ENCODE measurements around the gene CELA2B. TPM values are rescaled to one million over a fixed set of nuclear protein-coding genes. Genes with fewer than 3 reads are reported as not detected.
"Not testable (repeated sequence)": the region's sequence is repeated elsewhere in the genome, so short reads cannot be mapped to it uniquely, and the experiment has no call there.

CELA2B gene
- total and polyA plus RNA-seq, 2 donors (not counting 1 experiment from before 2014, with no cell fraction given), result not detected

GRCh38 chr1:15431571-15431948 is 44.3 kb upstream of the CELA2B start:
- H4K20me1 ChIP-seq (ENCODE audit: control insufficient read depth, extremely low read depth, insufficient read depth, low read length), result no peaks in the 10 kb centered on the region
- H3K27ac ChIP-seq (ENCODE audit: insufficient read depth, low read length), result no peak overlapping the region
- peaks cover 2% of the 10 kb centered on the region for H3K36me3 ChIP-seq (ENCODE audit: control insufficient read depth, insufficient read depth, low read length)
- no peak overlapping the region for H3K4me3 ChIP-seq (replicated peaks in 1 of 4; ENCODE audit: control extremely low read depth in 1 of 4, insufficient read depth in 1 of 4, low read depth in 3 of 4, low read length in 4 of 4)
- no peaks in the 10 kb centered on the region for H3K79me2 ChIP-seq (ENCODE audit: control insufficient read depth, insufficient read depth, low read length)
- H3K9me3 ChIP-seq (ENCODE audit: control insufficient read depth, insufficient read depth, low read depth, low read length), result no peaks in the 10 kb centered on the region
- no peak for TF ChIP-seq EZH2 (IDR thresholded peaks at IDR 0.05; ENCODE audit: low read length, missing control alignments)
- no peak for TF ChIP-seq CTCF (conservative IDR thresholded peaks at IDR 0.05 in 1 of 2, IDR thresholded peaks at IDR 0.05 in 1 of 2; ENCODE audit: low read depth in 1 of 2, low read length in 2 of 2)
- no peak overlapping the region for H2AFZ ChIP-seq (ENCODE audit: low read length)
- no peaks in the 10 kb centered on the region for H3K27me3 ChIP-seq (ENCODE audit: control insufficient read depth, insufficient read depth, low read length)
- no peak overlapping the region for H3K9ac ChIP-seq (ENCODE audit: insufficient read depth, low read length)
- H3K4me1 ChIP-seq (ENCODE audit: control insufficient read depth, extremely low read depth, insufficient read depth, low read length), result peaks cover 14% of the 10 kb centered on the region
- DNase-seq (ENCODE audit: low read depth in 2 of 2), result no peak
- H3K4me2 ChIP-seq (ENCODE audit: extremely low read depth, insufficient read depth, low read length), result no peak overlapping the region

GRCh38 chr1:15432324-15432723 is 43.6 kb upstream of the CELA2B start:
- Histone ChIP-seq H3K4me3 (replicated peaks in 1 of 4; ENCODE audit: control extremely low read depth in 1 of 4, insufficient read depth in 1 of 4, low read depth in 3 of 4, low read length in 4 of 4) (no peak overlapping the region), H3K27me3 (ENCODE audit: control insufficient read depth, insufficient read depth, low read length) (no peaks in the 10 kb centered on the region), H3K79me2 (ENCODE audit: control insufficient read depth, insufficient read depth, low read length) (no peaks in the 10 kb centered on the region), H3K9ac (ENCODE audit: insufficient read depth, low read length) (no peak overlapping the region), H3K9me3 (ENCODE audit: control insufficient read depth, insufficient read depth, low read depth, low read length) (no peaks in the 10 kb centered on the region), H3K27ac (ENCODE audit: insufficient read depth, low read length) (peak overlapping the region; percentile 35), H2AFZ (ENCODE audit: low read length) (no peak overlapping the region), H3K4me2 (ENCODE audit: extremely low read depth, insufficient read depth, low read length) (no peak overlapping the region), H3K4me1 (ENCODE audit: control insufficient read depth, extremely low read depth, insufficient read depth, low read length) (peaks cover 14% of the 10 kb centered on the region), H3K36me3 (ENCODE audit: control insufficient read depth, insufficient read depth, low read length) (peaks cover 2% of the 10 kb centered on the region), H4K20me1 (ENCODE audit: control insufficient read depth, extremely low read depth, insufficient read depth, low read length) (no peaks in the 10 kb centered on the region)
- TF ChIP-seq EZH2 (IDR thresholded peaks at IDR 0.05; ENCODE audit: low read length, missing control alignments) (no peak), CTCF (conservative IDR thresholded peaks at IDR 0.05 in 1 of 2, IDR thresholded peaks at IDR 0.05 in 1 of 2; ENCODE audit: low read depth in 1 of 2, low read length in 2 of 2) (no peak)
- peak in 1 of 2 donors; percentile 61 for DNase-seq (ENCODE audit: low read depth in 2 of 2)

- H3K9ac ChIP-seq (ENCODE audit: insufficient read depth, low read length), result no peak overlapping the region
- DNase-seq (ENCODE audit: low read depth in 2 of 2), result no peak
- peaks cover 14% of the 10 kb centered on the region for H3K4me1 ChIP-seq (ENCODE audit: control insufficient read depth, extremely low read depth, insufficient read depth, low read length)
Measured at GRCh38 chr1:15433471-15433870, 42.4 kb upstream of the CELA2B start.

GRCh38 chr1:15434739-15435138 is 41.2 kb upstream of the CELA2B start:
- not testable (repeated sequence) for H2AFZ ChIP-seq (ENCODE audit: low read length); H3K79me2 ChIP-seq (ENCODE audit: control insufficient read depth, insufficient read depth, low read length); H3K9me3 ChIP-seq (ENCODE audit: control insufficient read depth, insufficient read depth, low read depth, low read length); H3K36me3 ChIP-seq (ENCODE audit: control insufficient read depth, insufficient read depth, low read length); H3K4me2 ChIP-seq (ENCODE audit: extremely low read depth, insufficient read depth, low read length); H4K20me1 ChIP-seq (ENCODE audit: control insufficient read depth, extremely low read depth, insufficient read depth, low read length); H3K27ac ChIP-seq (ENCODE audit: insufficient read depth, low read length); H3K9ac ChIP-seq (ENCODE audit: insufficient read depth, low read length); H3K27me3 ChIP-seq (ENCODE audit: control insufficient read depth, insufficient read depth, low read length); H3K4me3 ChIP-seq (replicated peaks in 1 of 4; ENCODE audit: control extremely low read depth in 1 of 4, insufficient read depth in 1 of 4, low read depth in 3 of 4, low read length in 4 of 4)
- peaks cover 13% of the 10 kb centered on the region for H3K4me1 ChIP-seq (ENCODE audit: control insufficient read depth, extremely low read depth, insufficient read depth, low read length)
- DNase-seq (ENCODE audit: low read depth in 2 of 2), result peak in 1 of 2 donors; percentile 46

More at GRCh38 chr1:15433471-15433870, 42.4 kb upstream of the CELA2B start:
- Histone ChIP-seq H3K36me3 (ENCODE audit: control insufficient read depth, insufficient read depth, low read length) (peaks cover 2% of the 10 kb centered on the region), H3K27ac (ENCODE audit: insufficient read depth, low read length) (peak overlapping the region; percentile 52), H2AFZ (ENCODE audit: low read length) (no peak overlapping the region), H3K4me3 (replicated peaks in 1 of 4; ENCODE audit: control extremely low read depth in 1 of 4, insufficient read depth in 1 of 4, low read depth in 3 of 4, low read length in 4 of 4) (no peak overlapping the region), H4K20me1 (ENCODE audit: control insufficient read depth, extremely low read depth, insufficient read depth, low read length) (no peaks in the 10 kb centered on the region), H3K9me3 (ENCODE audit: control insufficient read depth, insufficient read depth, low read depth, low read length) (no peaks in the 10 kb centered on the region), H3K79me2 (ENCODE audit: control insufficient read depth, insufficient read depth, low read length) (no peaks in the 10 kb centered on the region), H3K27me3 (ENCODE audit: control insufficient read depth, insufficient read depth, low read length) (no peaks in the 10 kb centered on the region), H3K4me2 (ENCODE audit: extremely low read depth, insufficient read depth, low read length) (no peak overlapping the region)
- no peak for TF ChIP-seq CTCF (conservative IDR thresholded peaks at IDR 0.05 in 1 of 2, IDR thresholded peaks at IDR 0.05 in 1 of 2; ENCODE audit: low read depth in 1 of 2, low read length in 2 of 2)
- TF ChIP-seq EZH2 (IDR thresholded peaks at IDR 0.05; ENCODE audit: low read length, missing control alignments), result no peak

Measured in fibroblast of lung (primary cell).